WI38 (cell line): Measurements from ENCODE around the gene RTP3.

Source experiments
- H3K4me3 ChIP-seq: 2 replicates; pipeline ENCODE4 v1.5.1; 2011; ENCODE audit warnings: low read depth, mild to moderate bottlenecking, control low read depth, low read length
- TF ChIP-seq, protein P1 (sequence below): IDR thresholded peaks from 2 replicates; pipeline ENCODE4 v1.5.1; 2012; ENCODE audit warnings: low read depth, mild to moderate bottlenecking, control low read depth, low read length

Gene RTP3

DNA sequence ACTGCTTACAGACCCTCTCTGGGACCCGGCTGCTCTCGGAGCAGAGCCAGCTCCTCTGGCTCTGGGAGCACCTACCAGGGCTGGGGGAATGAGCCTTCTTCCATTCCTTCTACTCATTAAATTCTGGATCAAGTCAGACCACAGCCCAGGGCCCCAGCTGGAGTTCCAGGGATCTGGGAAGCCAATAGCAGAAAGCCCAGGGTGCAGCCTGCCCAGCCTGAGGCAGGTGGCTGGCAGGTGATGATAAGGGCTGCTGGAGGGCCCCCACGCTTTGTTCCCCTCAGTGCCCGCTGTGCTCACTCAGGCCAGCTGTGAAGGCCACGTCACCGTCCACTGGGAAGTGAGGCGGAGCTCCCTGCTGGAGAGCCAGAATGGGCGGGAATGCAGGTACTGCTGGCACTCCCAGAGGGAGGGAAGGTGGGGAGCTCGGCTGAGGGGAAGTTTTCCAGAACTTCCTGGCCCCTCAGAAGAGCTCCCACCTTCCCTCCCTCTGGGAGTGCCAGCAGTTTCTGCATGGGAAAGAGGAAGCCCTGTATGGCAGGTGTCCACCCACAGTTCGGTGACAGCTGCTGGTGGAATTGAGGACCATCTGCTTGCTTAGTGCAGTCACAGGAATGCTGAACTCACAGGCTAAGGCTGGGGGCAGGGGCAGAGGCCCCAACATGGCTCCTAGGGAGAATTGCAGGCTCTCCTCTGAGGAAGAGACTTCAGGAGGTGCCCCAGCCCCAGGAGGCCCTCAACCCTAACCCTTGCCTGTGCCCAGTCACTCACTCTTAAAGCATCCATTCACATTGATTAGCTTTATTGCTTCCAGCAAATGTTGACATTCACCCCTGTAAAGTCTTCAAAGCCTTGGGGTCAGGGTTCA, 12.6 kb upstream of the RTP3 start:
- H3K4me3 ChIP-seq, result no peak overlapping the region
- TF ChIP-seq, protein P1, sequence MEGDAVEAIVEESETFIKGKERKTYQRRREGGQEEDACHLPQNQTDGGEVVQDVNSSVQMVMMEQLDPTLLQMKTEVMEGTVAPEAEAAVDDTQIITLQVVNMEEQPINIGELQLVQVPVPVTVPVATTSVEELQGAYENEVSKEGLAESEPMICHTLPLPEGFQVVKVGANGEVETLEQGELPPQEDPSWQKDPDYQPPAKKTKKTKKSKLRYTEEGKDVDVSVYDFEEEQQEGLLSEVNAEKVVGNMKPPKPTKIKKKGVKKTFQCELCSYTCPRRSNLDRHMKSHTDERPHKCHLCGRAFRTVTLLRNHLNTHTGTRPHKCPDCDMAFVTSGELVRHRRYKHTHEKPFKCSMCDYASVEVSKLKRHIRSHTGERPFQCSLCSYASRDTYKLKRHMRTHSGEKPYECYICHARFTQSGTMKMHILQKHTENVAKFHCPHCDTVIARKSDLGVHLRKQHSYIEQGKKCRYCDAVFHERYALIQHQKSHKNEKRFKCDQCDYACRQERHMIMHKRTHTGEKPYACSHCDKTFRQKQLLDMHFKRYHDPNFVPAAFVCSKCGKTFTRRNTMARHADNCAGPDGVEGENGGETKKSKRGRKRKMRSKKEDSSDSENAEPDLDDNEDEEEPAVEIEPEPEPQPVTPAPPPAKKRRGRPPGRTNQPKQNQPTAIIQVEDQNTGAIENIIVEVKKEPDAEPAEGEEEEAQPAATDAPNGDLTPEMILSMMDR, result no peak

DNA sequence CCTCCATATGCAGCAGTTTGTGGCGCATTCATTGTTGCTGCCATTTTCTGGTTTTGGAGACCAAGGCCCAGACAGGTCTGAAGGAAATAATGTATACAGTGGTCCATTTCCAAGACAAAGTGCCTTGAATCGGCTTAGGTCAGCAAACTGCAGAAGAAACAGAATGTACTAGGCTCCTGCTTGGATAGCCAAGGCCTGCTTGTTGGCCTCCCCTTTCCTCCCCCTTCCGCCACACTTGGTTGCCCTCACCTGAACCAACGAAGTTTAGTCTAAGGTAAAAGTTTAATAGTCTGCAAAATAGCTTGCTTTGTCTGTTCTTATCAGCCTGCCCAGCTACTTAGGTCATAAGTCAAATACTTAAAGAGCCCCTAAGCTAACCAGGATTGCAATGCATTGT, 12.0 kb upstream of the RTP3 start:
- no peak overlapping the region for H3K4me3 ChIP-seq
- TF ChIP-seq, protein P1, result no peak

DNA sequence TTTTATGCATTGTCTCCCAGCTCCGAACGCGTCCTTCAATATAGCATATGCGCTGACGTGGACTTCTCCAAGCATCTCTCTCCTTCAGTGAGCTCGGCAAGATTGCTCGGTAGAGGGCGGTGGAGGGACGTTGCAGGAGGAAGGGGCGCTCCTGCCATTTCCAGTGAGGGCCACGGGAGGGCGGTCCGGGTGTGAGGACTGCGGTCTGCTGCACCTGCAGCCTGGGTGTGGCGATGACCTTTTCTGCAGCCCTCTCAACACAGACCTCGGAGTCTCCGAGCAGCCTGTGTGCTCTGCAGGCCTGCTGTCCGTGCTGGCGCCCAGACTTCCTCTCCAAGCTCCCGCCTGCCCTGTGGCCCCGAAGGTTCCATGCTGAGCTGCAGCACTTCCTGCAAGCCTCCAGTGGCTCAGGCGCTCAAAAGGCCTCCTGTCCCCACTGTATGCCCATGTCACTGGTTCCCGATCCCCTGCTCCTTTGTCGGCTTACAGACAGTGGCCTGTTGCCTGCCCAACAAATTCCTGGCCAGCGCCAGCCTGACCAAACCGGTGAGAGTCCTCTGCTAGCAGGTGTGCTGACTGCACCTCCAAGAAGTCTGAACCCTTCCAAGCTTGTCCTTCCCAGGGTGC, 8.9 kb upstream of the RTP3 start:
- TF ChIP-seq, protein P1, result peak; percentile 100
- no peak overlapping the region for H3K4me3 ChIP-seq

DNA sequence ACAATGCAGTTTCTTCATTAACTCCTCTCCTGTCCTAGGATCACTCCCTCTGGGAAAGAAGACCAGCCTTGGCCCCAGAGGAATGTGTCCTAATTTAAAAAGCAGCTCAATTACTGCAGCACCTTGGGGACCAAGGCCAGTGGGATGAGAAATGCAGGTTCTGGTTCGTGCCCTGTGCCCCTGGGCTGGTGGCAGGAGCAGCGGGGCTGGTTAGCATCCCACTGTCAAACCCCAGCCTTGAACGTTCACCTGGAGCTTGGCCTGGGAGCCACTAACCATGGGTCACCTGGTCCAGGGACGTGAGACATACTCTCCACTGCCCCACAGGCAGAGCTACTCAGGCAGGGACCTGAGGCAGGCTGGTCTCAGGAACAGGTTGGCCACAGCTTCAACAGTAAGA, 8.4 kb upstream of the RTP3 start:
- H3K4me3 ChIP-seq, result no peak overlapping the region
- TF ChIP-seq, protein P1, result no peak

DNA sequence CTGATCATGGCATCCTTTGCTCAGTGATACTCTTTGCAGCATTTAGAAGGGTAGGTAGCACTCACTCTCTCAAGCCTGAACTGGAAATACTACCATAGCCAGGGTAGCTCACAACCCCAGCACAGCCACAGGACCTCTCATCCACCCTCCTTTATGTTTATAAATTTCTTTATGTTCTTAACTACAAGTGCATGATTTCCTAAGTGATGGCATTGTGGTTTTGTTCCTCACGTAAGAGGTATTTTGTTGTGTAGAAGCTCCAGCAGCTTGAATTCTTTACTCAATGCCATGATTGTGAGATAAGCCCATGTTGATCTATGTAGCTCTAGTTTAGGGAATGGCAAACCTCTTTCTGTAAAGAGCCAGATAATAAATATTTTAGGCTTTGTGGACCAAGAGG, 7.9 kb upstream of the RTP3 start:
- no peak overlapping the region for H3K4me3 ChIP-seq
- TF ChIP-seq, protein P1, result no peak

DNA sequence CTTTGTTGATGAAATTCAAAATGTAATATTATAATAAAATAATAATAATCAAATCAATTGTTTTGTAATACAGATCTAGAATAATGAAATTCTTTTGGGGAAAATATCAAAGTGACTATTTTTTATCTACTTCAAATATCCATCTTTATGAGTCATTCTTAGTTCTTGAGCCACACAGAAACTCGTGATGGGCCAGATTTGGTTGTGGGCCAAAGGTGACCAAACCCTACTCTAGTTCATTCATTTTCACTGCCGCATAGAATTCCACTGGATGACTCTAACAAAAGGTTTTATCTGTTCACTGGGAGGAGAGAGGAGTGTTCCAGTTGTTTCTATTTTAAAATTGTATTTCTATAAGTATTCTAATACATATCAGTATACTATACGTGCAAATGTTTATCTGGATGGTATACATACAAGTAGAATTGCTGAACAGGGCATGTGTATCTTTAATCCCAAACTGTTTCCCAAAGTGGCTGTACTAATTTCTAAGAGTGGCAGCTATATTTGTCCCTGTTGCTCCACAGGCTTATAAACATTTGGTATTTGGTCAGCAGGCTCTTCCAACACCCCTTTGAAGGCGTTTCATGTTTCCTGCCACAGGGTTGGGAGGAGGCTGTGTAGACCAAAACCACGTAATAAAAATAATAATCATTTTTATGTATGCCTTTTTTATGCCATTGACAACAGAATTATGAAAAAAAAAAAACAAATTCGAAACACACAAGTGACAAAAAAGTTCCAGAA, 7.3 kb upstream of the RTP3 start:
- TF ChIP-seq, protein P1, result no peak
- H3K4me3 ChIP-seq, result no peak overlapping the region
